Left lung (tissue), 10 donors: ENCODE results near the gene DCXR. TPM values are rescaled to one million over a fixed set of nuclear protein-coding genes. Genes with fewer than 3 reads are reported as not detected.

Experiments
- ATAC-seq: fragments of 200-7000 bp; cut with Tn5 transposase; one replicate; pipeline ENCODE4 v1.9.1; 2020; ENCODE audit warnings: moderate library complexity
- DNase-seq, 4 donors: peaks; one replicate each; pipeline ENCODE4 v3.0.0-alpha.2; 2013 to 2020
- H3K27ac ChIP-seq, 2 donors: fragments of 200-600 bp; sonication (generic) in 1 of 2; one replicate each; pipeline versions ENCODE4 v1.5.0 to v1.8.0; 2020 to 2021
- H3K27me3 ChIP-seq, 2 donors: fragments of 200-600 bp; sonication (generic) in 1 of 2; one replicate each; pipeline versions ENCODE4 v1.5.0 to v1.8.0; 2020 to 2021
- H3K36me3 ChIP-seq, 2 donors: fragments of 200-600 bp; sonication (generic) in 1 of 2; one replicate each; pipeline versions ENCODE4 v1.5.0 to v1.8.0; 2020 to 2021
- H3K4me1 ChIP-seq, 2 donors: fragments of 200-600 bp; one replicate each; pipeline ENCODE4 v1.8.0; 2021
- H3K4me3 ChIP-seq, 2 donors: fragments of 200-600 bp; sonication (generic) in 1 of 2; one replicate each; pipeline versions ENCODE4 v1.5.0 to v1.8.0; 2020 to 2021; ENCODE audit warnings: mild to moderate bottlenecking in 1 of 2
- H3K9me3 ChIP-seq, 2 donors: fragments of 200-600 bp; sonication (generic) in 1 of 2; one replicate each; pipeline versions ENCODE4 v1.5.0 to v1.8.0; 2020 to 2021
- CTCF ChIP-seq, 2 donors: fragments of 200-600 bp; sonication (generic) in 1 of 2; IDR thresholded peaks; one replicate each; pipeline versions ENCODE4 v1.5.0 to v1.8.0; 2021; ENCODE audit warnings: antibody characterized with exemption in 2 of 2
- intact Hi-C, 2 donors: fragments of 100-400 bp; cut with DNase I; formaldehyde crosslinking; loops; one replicate each; pipeline versions ENCODE4 v1.11.2 to v1.14.2; 2022
- polyA plus RNA-seq, 6 donors: library from polyadenylated mRNA; unstranded; fragments of 120-200 nt; gene quantifications; one replicate each; pipeline ENCODE4 v1.2.1, GENCODE V29; 2013; ENCODE audit not compliant: insufficient read length in 6 of 6
- total RNA-seq, 2 donors: library from RNA; stranded (reverse); fragmentation: NEBNext Ultra II Directional; extraction: Animal tissue kit (Norgen Biotek cat#: 25700); gene quantifications; one replicate each; pipeline ENCODE4 v1.2.1, GENCODE V29; 2021
- donor health status: DM: no; HTN: yes; CAD: no.
- donor health status: DM: no; HTN: no; CAD: no.

DCXR gene
- total and polyA plus RNA-seq, 8 donors: 56.0 to 152 (median 79.4) TPM

- Histone ChIP-seq H3K36me3 (peaks cover 0 to 15% of the 10 kb centered on the region in 2 donors), H3K9me3 (no peaks in the 10 kb centered on the region), H3K27me3 (no peaks in the 10 kb centered on the region), H3K4me1 (peaks cover 25 to 39% of the 10 kb centered on the region in 2 donors), H3K4me3 (peak overlapping the region; percentile 98 to 99), H3K27ac (peak overlapping the region in 1 of 2 donors; percentile 65)
- no peak for DNase-seq
- intact Hi-C loops: no loop called here
- TF ChIP-seq CTCF (IDR thresholded peaks at IDR 0.05): no peak
- ATAC-seq: peak; percentile 1
Observed at GRCh38 chr17:82023447-82024241, 13.9 kb downstream of the DCXR start.

GRCh38 chr17:82022981-82023446 lies 14.5 kb downstream of the DCXR start, which contains the start of gene LRRC45:
Gene LRRC45, plus strand, starts transcription at chr17:82023305. Its CDS starts 339 bp downstream, at chr17:82023644.
- H3K9me3 ChIP-seq: no peaks in the 10 kb centered on the region
- peak within 1 kb of the TSS; percentile 19 to 80 for H3K27ac ChIP-seq
- peak; percentile 95 for ATAC-seq
- TF ChIP-seq CTCF (IDR thresholded peaks at IDR 0.05): no peak
- peaks cover 25 to 39% of the 10 kb centered on the region in 2 donors for H3K4me1 ChIP-seq
- H3K27me3 ChIP-seq: no peaks in the 10 kb centered on the region
- DNase-seq: peak; percentile 98 to 100 (median 99)
- peak within 1 kb of the TSS; percentile 98 to 99 for H3K4me3 ChIP-seq
- intact Hi-C loops: no loop called here
- H3K36me3 ChIP-seq: peaks cover 0 to 15% of the 10 kb centered on the region in 2 donors

- Histone ChIP-seq H3K27me3 (no peaks in the 10 kb centered on the region), H3K36me3 (peaks cover 0 to 13% of the 10 kb centered on the region in 2 donors), H3K27ac (peak within 1 kb of the TSS; percentile 19 to 80), H3K4me3 (peak within 1 kb of the TSS; percentile 98 to 99), H3K9me3 (no peaks in the 10 kb centered on the region), H3K4me1 (peaks cover 25 to 39% of the 10 kb centered on the region in 2 donors)
- ATAC-seq (no peak), DNase-seq (no peak)
- intact Hi-C loops: no loop called here
- no peak for TF ChIP-seq CTCF (IDR thresholded peaks at IDR 0.05)
Observed at GRCh38 chr17:82022310-82022980, 15.1 kb downstream of the DCXR start, which contains the start of gene CENPX. Gene CENPX, minus strand, starts transcription at chr17:82022878. Its CDS starts 17 bp downstream, at chr17:82022861.

- ATAC-seq (no peak), DNase-seq (no peak)
- Histone ChIP-seq H3K4me1 (peaks cover 25 to 39% of the 10 kb centered on the region in 2 donors), H3K36me3 (peaks cover 0 to 16% of the 10 kb centered on the region in 2 donors), H3K9me3 (no peaks in the 10 kb centered on the region), H3K27ac (peak overlapping the region in 1 of 2 donors; percentile 80), H3K27me3 (no peaks in the 10 kb centered on the region), H3K4me3 (peak overlapping the region; percentile 93 to 99)
- intact Hi-C loops: loop anchor here in 1 of 2 donors (1.0 kb wide), 1 partner anchor 63 kb away; no protein-coding TSS in a partner anchor
- no peak for TF ChIP-seq CTCF (IDR thresholded peaks at IDR 0.05)
Observed at GRCh38 chr17:82021900-82022309, 15.6 kb downstream of the DCXR start.
